GM18909 (cell line): ENCODE results near the gene TK2.
"Not testable (repeated sequence)": the region's sequence is repeated elsewhere in the genome, so short reads cannot be mapped to it uniquely, and the experiment has no call there.

ENCODE experiments used
- ATAC-seq: cut with Tn5 transposase; IDR thresholded peaks from one replicate; pipeline ENCODE4 v1.9.1; 2021; ENCODE audit warnings: mild to moderate bottlenecking; ENCODE audit not compliant: unreplicated experiment, poor library complexity

TK2 gene

DNA sequence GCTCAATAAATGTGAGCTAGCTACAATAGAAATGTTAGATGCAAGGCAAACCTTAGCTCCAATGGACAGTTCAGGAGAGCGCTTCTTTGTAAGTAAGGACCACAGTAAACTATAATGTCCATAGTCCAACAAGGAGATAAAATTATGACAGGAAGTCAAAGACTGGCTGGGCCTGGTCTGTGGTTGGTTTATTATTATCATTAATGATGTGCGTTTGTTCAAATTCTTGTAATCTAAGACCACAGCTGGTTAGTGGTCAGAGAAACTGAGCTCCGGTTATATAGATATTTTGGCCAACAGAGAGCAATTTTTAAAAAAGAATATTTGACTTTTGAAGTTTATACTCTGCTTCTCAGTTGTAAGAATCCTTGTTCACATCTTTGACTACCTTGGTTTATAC lies 24.6 kb upstream of the TK2 start:
- ATAC-seq: no peak

DNA sequence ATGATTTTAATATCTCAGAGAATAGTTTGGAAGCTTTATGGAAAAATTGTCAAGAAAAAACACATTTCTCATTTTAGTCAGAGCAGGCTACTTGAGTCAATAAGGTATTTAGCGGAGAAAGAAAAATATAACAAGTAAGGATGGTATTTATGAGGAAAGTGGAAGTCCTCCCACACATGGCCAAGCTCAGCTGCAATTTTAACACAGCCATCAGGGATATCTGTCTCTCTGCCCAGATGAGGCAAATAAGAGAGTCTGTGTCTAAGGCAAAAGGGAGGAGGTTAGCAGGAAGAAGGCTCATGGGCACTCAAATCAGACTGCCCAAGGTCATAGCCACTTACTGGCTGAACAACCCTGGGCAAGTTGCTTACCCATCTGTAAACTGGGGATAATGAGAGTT lies 24.2 kb upstream of the TK2 start:
- no peak for ATAC-seq

DNA sequence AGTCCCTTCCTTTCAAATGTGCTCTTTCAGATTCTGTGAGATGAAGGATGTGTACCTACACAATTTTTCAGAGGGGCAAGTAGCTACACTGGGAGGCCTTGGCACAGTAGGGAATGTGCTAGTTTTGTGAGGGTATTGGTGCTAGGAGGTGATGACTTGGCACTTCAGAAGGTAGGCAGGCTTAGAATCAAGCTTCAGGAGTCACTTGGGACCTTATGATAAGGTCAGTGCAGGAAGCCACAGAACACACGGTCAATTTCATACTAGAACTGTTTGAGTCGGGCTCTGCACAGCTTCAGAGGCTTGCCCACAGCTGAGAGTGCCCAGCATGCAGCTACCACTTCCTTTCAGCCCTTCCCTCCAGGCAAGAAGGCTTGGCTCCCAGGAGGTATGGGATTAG lies 22.4 kb upstream of the TK2 start:
- no peak for ATAC-seq

DNA sequence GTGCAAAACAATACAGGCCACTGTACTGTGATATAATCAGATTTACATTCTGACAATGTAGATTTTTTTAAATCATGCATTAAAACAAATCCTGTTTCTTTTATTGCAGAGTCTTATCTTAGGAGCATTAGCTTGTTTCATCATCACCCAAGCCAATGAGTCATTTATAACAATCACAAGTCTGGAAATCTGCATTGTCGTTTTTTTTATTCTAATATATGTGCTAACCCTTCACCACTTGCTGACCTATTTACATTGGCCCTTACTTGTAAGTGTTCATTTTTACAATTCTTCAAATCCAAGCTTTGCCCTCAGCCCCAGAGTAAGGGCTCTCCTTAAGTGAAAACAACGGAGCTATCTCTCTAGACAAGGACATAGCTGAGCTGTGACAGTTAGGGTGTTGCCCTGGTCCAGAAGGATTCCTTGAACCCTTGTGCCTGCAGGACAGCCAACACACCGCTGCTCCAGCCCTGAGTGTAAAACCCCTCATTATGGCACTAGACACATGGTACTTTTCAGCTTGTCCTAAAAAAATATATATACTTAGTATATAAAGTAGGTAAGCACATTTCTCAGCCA lies 20.0 kb upstream of the TK2 start:
- ATAC-seq: no peak

DNA sequence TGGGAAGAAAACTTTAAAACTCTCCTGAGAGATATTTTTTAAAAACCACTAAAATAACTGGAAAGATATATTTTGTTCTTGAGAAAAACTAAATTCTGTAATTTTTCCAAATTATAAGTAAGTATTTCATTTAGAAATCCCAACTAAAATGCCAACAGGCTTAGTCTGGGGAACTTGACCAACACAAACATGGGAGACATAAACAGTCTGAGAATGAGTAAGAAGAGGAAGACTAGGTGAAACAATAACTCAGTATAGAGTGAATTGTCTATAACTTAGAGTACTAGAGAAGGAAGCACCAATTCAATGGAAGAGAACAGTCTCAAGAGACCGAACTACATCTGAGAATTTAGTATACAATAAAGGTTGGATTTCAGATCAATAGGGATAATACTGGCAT lies 19.2 kb upstream of the TK2 start:
- no peak for ATAC-seq

DNA sequence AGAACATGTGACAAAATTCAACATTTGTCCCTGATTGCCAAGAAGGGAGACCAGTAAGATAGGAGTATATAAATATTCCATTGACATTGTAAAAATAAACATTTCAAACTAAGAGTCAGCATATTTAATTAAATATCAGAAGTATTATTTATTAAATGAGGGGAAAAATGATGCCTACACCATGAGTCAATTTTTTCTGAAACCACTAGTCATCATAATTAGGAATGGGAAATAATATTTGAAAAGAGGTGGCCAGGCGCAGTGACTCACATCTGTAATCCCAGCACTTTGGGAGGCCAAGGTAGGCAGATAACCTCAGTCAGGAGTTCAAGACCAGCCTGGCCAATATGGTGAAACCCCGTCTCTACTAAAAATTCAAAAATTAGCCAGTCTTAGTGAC lies 18.4 kb upstream of the TK2 start:
- no peak for ATAC-seq

DNA sequence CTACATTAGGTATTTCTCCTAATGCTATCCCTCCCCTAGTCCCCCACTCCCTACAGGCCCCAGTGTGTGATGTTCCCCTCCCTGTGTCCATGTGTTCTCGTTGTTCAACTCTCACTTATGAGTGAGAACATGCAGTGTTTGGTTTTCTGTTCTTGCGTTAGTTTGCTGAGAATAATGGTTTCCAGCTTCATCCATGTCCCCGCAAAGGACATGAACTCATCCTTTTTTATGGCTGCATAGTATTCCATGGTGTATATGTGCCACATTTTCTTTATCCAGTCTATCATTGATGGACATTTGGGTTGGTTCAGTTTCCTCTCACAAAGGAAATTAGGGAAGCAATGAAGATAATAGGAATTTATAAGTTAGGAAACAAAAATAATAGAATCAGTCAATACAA lies 17.3 kb upstream of the TK2 start:
- not testable (repeated sequence) for ATAC-seq

DNA sequence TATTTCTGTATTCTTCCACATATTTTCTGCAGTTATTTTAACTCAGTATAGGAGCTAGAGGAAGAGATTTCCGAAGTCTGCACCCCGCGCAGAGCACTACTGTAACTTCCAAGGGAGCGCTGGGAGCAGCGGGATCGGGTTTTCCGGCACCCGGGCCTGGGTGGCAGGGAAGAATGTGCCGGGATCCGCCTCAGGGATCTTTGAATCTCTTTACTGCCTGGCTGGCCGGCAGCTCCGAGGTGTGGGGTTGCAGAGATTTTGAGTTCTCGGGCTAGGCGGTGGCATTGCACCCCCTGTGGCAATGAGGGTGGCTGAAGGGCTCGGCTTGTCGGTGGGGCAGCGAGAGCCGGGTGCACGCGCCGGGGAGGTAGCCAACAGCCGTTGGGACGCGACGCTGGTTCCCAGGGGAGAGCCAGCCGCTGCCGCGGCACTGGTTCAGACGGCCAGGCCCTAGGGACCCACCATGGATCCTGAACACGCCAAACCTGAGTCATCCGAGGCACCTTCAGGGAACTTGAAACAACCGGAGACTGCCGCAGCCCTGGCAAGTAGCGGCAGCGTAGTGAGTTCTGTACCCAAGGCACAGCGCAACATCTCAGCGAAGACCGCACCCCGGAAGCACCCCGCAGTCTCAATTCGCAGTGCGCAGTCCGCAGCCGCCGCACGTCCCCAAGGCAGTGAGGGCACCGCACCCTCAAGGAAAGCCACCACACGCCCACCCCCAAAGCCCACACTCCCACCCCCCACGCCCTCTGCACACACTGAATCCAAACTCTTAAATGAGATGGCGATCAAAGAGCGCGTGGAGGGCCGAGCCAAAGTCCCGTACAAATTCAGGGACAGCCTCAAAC lies 16.4 kb upstream of the TK2 start, which contains the start of gene CMTM1:
Gene CMTM1 (plus strand): TSS at position 389 of the 851 bp plus-strand sequence. CDS start 75 bp downstream, at position 464.
- ATAC-seq: no peak

DNA sequence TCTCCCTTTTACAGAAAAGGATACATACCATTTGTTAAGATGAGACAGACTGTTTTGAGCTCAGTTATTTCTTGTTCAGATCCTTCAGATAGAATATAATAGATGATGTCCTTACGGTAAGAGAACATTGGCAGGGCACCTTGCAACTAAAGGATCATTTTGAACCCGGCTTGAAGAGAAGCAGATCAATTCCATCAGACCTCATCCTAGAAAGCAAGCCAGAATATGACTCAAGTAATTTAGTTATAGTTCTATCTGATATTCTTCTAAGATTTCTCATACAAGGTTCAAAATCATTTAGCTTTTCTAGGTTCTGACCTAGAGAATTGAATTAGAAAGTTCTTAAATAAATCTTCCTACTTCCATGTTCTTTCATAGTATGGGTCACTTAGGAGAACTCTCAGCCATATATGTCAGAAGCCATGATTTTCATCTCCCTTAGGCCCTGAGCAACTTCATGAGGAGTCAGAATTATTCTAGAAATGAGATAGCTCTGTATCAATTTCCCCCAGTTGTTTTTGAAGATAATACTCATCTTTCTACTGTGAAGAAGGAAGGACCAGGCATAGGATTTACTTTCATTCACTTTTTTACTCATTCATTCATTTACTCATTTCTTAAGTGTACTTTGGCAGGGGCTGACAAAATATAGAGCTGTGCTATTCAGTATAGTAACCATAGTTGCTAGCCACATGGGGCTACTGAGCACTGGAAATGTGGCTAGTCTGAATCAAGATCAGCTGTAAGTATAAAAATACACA lies 13.8 kb upstream of the TK2 start:
- no peak for ATAC-seq

DNA sequence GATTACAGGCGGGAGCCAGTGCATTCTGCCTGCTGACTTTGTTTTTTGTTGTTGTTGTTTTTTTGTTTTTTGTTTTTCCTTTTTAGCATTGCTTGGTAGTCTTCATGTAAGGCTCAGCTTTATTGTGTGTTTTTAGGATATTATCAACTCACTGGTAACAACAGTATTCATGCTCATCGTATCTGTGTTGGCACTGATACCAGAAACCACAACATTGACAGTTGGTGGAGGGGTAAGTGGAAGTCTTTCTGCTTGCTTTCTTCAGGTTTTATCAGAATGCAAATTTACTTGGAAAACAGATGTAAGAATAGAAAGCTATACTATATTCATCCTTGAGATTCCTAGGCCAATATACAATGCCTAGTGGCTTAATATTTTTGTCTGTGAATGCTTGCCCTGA lies 13.1 kb upstream of the TK2 start:
- no peak for ATAC-seq

DNA sequence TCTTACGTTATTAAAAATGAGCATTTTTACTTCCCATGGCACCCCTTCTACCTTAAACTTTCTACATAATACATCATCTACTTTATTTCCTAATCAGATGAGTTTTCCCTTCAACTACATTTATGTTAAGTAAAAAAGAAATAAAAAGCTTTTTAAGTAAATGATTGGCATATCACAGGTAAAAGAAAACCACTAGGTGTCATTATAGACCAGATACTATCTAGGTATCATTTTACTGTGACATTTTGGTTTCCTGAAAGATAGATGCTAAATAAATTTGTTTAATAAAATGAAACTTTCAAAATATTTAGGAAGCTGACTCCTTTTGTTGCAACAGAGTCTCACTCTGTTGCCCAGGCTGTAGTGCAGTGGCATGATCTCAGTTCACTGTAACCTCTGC lies 12.5 kb upstream of the TK2 start:
- ATAC-seq: no peak

DNA sequence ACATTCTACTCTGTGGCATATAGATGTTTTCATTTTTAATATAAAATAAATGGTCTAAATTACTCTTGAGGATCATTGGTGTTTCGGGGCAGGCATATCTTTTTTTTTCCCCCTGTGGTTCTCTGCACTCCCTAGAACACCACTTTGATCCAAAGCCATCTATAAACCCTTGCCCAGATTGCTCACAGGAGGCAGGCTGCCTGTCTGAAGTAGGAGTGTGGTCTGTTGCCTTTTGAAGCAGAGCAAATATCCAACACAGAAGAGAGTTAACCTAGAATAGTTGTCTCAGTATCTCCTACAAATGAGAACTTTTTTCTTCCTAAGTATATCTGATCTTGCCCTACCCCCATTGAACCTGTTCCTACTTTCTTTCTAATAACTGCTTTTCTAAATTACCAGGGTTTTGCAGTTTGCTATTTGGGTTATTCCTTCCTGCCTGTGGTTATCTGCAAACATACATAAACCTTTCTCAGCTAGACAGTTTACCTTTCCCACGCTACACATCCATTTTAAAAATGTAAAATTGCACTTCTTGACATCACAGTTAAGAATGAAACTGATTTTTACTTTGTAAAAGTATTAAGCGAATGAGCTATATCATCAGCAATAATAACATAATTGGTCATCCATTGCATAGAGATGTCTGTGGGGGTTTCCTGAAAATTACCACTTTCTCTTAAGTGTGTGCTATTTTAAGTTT lies 11.6 kb upstream of the TK2 start:
- ATAC-seq: no peak

DNA sequence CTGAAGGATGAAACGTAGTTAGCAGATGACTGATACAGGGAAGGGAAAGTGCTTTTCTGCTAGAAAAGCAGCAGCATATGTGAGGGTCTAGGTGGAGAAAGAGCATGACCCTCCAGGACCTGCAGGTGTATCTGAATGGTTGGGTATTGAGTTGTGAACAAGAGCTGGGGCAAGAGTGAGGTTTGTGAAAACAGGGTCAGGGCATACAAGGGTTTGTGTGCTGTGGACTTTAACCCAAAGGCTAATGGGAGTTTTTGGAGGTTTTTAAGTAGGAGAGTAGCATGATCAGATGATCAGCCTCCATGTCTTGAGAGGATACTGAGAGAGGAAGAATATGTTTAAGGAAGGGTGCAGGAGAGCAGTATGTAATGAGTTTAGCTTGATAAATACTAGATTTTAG lies 10.2 kb upstream of the TK2 start:
- ATAC-seq: no peak

DNA sequence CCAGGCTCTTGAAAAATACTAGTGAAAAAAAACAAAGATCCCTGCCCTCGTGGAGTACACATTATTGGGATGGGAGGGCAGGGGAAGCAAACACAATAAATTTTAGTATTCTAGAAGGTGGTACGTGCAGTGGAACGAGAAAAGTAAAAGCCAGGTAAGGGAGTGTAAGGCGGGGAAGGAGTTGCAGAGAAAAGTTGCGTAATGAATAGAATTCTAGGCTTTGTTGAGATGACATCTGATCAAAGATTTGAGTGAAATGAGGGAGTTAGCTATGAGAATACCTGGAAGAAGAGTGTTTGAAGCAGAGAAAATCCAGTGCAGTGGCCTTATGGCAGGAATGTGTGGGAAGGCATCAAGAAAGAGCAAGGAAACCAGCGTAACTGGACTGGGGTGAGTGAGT lies 4.6 kb upstream of the TK2 start:
- no peak for ATAC-seq

DNA sequence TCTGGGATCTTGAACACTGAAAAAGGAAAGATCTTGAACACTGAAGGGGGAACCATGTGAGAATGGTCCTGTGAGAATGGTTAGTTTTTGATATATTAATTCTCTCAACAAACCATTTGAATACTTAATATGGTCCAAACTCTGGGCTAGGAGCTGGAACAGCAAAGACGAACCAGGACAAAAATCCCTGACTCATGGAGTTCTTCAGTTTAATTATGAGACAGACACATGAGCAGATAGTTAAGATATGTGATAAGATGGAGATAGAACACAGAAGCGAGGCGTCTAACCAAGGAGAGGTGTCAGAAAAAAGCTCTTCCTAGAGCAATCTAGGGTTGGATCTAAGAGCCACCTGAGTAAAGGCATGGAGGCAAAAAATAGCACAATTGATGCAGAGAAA lies 4.1 kb upstream of the TK2 start:
- no peak for ATAC-seq

DNA sequence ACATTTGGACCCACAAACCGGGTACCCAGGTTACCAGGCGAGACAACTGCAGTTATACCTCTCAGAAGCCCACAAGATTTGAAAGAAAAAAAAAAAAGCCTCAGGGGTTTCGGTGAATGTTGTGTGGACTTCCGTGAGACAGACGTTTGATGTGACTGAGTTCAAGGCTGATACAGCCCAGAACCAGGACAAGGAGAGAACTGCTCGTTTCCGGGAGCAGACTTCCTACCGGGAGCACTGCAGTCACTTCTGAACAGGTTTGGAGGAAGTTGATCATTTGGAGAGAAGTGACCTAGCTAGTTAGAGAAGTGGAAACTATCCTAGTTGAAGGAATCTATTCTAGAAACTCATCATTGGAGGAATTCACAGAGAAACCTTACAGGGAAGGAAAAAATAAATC lies 3.3 kb upstream of the TK2 start:
- no peak for ATAC-seq

DNA sequence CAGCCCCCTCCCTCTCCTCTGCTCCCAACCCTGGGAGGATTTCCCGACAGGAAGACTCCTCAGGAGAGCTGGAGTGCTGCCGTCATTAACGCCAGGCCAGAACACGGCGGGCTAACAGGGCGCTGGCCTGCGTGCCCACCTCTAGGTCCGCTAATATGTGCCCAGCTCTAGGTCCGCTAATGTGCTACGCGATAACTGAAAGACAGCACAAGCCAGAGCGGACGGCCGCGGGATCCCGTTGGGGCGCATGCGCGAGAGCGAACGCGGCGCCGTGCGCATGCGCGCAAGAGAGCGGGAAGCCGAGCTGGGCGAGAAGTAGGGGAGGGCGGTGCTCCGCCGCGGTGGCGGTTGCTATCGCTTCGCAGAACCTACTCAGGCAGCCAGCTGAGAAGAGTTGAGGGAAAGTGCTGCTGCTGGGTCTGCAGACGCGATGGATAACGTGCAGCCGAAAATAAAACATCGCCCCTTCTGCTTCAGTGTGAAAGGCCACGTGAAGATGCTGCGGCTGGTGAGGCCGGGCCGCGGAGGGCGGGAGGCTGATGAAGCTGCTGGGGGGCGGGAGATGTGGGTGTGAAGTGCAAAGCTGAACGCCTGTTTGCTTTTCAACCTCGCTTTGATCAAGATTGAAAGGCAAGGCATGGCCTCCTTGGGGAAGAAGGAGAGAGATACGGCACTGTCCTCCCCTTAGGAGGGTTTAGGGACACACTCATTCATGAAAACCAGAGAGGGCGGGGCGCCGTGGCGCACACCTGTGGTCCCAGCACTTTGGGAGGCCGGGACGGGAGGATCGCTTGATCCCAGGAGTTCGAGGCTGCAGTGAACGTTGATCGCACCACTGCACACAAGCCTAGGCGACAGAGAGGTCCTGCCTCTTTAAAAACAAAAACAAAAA lies 2.6 kb upstream of the TK2 start, which contains the start of gene CKLF:
Gene CKLF (plus strand): TSS at position 291 of the 892 bp plus-strand sequence. CDS start 140 bp downstream, at position 431.
- ATAC-seq: peak; percentile 76

DNA sequence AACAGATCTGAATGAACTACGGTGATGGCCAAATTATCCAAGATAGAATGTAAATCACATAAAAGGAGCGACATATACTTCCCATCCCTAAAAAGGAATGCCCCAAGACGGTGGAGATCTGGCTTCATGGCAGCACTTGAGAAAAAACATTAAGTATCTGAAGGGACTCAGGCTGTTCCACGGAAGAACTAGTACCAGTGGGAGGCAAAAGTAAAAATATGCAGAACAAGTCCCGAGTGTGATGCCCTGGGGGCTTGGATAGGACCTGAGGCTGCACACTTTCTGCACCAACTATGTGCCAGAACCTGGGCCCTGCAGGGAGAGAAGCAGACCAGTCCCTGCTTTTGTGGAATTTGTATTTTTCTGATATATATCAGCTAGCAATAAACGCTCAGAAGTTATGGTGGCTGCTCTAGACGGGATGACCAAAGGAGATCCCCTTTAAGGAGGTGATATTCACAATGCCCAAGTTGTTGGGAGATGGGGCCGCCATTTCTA lies 1.9 kb upstream of the TK2 start:
- ATAC-seq: no peak

DNA sequence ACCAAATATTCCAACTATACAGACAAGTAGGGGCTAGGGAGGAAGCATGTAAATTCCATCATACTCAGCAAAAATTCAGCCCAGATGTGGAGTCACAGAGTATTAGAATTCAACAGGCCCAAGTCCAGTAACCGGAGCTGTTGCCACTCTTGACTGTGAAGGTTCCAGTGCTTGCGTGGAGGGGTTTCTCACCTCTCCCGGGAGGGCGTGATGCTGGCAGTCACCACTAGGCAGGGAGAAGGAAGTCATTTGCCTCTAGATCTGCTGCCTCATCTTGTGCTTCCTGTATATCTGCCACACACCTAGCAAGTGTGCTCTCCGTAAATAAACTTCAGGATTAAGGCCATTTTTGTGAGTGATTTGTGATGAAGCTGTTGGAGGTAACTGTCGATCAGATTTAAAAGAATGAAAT lies 1.4 kb upstream of the TK2 start:
- no peak for ATAC-seq
